ENCODE measurements around the gene PRUNE2.

The PRUNE2 gene

DNA sequence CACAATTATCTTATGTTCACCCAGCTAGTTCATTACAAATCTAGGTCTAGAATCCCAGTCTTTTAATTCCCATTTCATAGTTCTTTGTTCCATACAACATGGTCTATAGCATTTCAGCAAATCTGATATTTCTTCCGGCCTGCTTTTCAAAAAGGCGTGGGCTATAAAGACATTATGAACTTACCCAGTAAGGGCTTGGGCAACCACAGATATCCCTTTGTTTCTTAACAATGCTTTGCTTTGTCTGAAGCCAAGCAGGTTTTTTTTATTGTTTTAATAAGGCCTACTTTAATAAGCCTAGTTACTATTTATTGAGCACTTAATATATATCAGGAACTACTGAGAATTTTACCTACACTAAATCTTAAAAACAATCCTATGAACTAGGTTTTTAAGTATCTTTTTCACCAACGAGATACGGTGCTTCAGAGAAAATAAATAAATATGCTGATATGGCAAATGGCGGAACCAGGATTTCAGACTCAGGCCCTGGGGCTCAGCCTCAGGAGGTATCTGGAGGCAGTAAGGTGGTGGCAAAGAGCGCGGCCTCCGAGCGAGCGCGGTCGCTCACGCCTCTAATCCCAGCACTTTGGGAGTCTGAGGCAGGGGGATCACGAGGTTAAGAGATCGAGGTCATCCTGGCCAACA is 112.0 kb downstream of the PRUNE2 start:
- no peak overlapping the region for H3K4me3 ChIP-seq (replicated peaks; ENCODE audit: low read depth, low read length)
- no peak for TF ChIP-seq CTCF (IDR thresholded peaks at IDR 0.05; ENCODE audit: low read depth, low read length, missing control alignments)
- no peak for DNase-seq (ENCODE audit: extremely low read depth, low read depth)

DNA sequence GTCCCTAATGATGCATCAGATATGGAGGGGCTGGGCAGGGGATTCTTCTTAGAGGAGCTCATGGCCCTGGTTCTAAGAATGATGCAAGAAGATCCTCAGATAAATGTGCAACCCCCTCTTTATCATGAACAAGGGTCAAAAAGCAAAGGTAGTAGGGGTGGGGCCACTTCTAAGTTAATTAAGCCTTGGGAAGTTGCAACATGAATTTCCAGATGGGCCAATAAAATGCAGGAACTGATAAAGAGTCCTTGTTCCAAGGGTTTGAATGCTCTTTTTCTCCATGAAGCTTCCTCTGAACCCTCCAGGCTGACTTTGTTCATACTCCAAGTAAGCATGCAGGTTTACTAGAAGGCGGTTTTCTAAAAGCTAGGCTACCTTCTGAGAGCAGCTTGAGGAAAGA is 116.1 kb downstream of the PRUNE2 start:
- no peak overlapping the region for H3K4me3 ChIP-seq (replicated peaks; ENCODE audit: low read depth, low read length)
- DNase-seq (ENCODE audit: extremely low read depth, low read depth) = no peak
- no peak for TF ChIP-seq CTCF (IDR thresholded peaks at IDR 0.05; ENCODE audit: low read depth, low read length, missing control alignments)

DNA sequence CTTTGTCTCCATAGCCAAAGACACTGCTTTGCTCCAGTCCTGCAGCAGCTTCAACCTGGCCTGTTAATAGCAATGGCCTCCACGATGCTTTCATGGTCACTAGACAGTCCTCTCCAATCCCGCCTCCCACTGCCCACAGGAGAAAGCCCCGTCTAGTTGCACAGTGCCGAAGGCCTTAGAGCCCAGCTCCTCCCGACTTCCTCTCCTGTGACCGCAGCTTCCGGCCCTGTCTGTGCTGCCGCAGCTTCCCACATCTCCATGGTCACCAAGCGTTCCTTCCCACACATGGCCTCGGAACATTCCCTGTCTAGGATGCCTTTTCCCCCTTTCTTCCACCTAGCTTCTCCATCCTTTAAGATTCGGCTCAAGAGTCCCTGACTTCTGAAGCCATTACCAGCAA is 118.2 kb downstream of the PRUNE2 start:
- DNase-seq (ENCODE audit: extremely low read depth, low read depth) = no peak
- no peak for TF ChIP-seq CTCF (IDR thresholded peaks at IDR 0.05; ENCODE audit: low read depth, low read length, missing control alignments)
- no peak overlapping the region for H3K4me3 ChIP-seq (replicated peaks; ENCODE audit: low read depth, low read length)

- H3K4me3 ChIP-seq (replicated peaks; ENCODE audit: low read depth, low read length) = no peak overlapping the region
- TF ChIP-seq CTCF (IDR thresholded peaks at IDR 0.05; ENCODE audit: low read depth, low read length, missing control alignments) = no peak
- DNase-seq (ENCODE audit: extremely low read depth, low read depth) = no peak
Measured at GRCh38 chr9:76785501-76785900, 120.4 kb downstream of the PRUNE2 start.

DNA sequence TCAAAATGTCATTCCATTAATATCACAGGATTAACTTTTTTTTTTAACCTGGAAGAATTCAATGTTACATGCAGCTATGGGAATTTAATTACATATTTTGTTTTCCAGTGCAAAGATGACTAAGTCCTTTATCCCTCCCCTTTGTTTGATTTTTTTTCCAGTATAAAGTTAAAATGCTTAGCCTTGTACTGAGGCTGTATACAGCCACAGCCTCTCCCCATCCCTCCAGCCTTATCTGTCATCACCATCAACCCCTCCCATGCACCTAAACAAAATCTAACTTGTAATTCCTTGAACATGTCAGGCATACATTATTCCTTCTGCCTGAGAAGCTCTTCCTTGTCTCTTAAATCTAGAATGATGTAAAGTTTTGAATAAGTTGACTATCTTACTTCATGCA is 121.0 kb downstream of the PRUNE2 start:
- no peak for DNase-seq (ENCODE audit: extremely low read depth, low read depth)
- no peak for TF ChIP-seq CTCF (IDR thresholded peaks at IDR 0.05; ENCODE audit: low read depth, low read length, missing control alignments)
- no peak overlapping the region for H3K4me3 ChIP-seq (replicated peaks; ENCODE audit: low read depth, low read length)

GRCh38 chr9:76772686-76773445 is 133.0 kb downstream of the PRUNE2 start:
- no peak for DNase-seq (ENCODE audit: extremely low read depth, low read depth)
- TF ChIP-seq CTCF (IDR thresholded peaks at IDR 0.05; ENCODE audit: low read depth, low read length, missing control alignments) = no peak
- no peak overlapping the region for H3K4me3 ChIP-seq (replicated peaks; ENCODE audit: low read depth, low read length)

Data from HFF-Myc (cell line).